ENCODE measurements around the gene SCLY.

The SCLY gene

GRCh38 chr2:238141541-238142318, 80.9 kb downstream of the SCLY start:
- FAIRE-seq: no peak

GRCh38 chr2:238142382-238143205, 81.8 kb downstream of the SCLY start:
- no peak for FAIRE-seq

GRCh38 chr2:238143239-238143951, 82.6 kb downstream of the SCLY start:
- FAIRE-seq: no peak

DNA sequence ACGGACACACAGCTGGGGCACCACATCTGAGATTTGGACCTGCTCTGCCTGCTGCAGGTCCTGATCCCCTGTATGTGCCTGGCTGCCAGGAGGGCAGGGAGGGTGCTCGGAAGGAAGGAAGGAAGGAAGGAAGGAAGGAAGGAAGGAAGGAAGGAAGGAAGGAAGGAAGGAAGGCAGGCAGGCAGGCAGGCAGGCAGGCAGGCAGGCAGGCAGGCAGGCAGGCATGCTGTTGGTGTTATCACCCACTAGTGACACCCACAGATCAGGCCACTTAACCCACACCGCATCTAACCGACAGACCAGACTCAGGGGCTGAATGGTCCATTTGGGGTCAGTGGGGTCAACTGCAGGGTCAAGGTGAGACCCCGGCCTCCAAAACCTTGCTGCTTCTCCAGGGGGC, 83.5 kb downstream of the SCLY start:
- no peak for FAIRE-seq

GRCh38 chr2:238145046-238145445, 84.2 kb downstream of the SCLY start:
- no peak for FAIRE-seq

DNA sequence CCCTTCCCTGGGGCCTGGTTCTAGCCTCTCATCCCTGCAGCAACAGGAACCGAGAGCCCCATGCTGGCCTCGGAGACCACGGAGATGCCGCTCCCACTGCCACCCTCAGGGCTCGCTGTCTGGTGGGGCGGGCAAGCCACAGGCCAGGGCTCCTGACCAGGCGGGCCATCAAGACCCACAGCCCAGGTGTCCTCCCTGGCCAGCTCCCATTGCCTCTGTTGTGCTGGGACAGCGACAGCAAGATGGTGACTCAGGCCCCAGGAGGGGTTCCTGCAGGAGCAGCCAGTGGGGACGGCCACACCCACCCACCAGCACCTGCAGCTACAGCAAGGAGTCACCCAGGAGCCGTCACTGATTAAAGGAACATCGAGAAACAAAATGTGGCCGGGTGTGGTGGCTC, 85.0 kb downstream of the SCLY start:
- no peak for FAIRE-seq

DNA sequence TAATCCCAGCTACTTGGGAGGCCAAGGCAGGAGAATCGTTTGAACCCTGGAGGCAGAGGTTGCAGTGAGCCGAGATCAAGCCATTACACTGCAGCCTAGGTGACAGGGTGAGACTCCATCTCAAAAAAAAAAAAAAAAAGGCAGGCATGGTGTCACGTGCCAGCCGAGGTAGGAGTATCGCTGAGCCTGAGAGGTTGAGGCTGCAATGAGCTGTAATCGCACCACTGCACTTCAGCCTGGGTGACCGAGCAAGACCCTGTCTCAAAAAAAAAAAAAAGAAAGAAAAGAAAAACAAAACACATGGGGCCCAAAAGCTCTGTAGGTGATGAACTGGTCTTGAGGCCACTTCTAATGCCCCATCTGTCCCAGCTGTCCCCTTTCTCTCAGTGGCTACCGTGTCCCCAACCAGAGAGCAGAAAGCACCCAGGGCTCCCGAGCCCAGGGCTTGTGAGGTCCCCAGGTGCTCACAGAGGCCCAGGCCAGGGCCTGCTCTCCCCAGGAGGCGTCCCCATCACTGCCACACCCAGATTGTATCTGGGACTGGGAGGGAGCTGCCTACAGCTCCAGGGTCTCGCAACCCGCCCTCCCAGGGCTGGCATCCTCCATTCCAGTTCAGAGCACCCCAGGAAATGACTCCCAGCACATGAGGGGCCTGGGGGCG, 86.2 kb downstream of the SCLY start:
- no peak for FAIRE-seq

GRCh38 chr2:238148981-238149380, 88.2 kb downstream of the SCLY start:
- FAIRE-seq: no peak

All from A204.1 (cell line).